ENCODE measurements around the gene UGT3A1.

GRCh38 chr5:35956429-35956828, 34.8 kb downstream of the UGT3A1 start:
- TF ChIP-seq EZH2 (IDR thresholded peaks at IDR 0.05; ENCODE audit: borderline replicate concordance, low read length), result no peak
- TF ChIP-seq CTCF (IDR thresholded peaks at IDR 0.05; ENCODE audit: low read length), result no peak
